ENCODE data around the gene PPP4C. TPM values are rescaled to one million over a fixed set of nuclear protein-coding genes. Genes with fewer than 3 reads are reported as not detected.
"Not testable (repeated sequence)": the region's sequence is repeated elsewhere in the genome, so short reads cannot be mapped to it uniquely, and the experiment has no call there.

Gene PPP4C
- total RNA-seq, 1 experiment from 2014 or later = 165 TPM

- ChIA-PET RAD21 (ENCODE audit: low non-redundant PET in 1 of 2, low total read pairs in 2 of 2, uncharacterized antibody in 2 of 2, unreplicated experiment in 2 of 2) (no interaction called here), POLR2A (interaction anchor here (1.3 kb wide), 1 partner anchor 9 kb away, joined by 3 read pairs; the partner anchor contains the start of gene MAPK3), CTCF (no interaction called here)
- intact Hi-C loops (cut with micrococcal nuclease) = no loop called here
- no peaks in the 10 kb centered on the region for H3K9me3 ChIP-seq (ENCODE audit: control insufficient read depth in 1 of 2, insufficient read depth in 1 of 2, low read depth in 1 of 2, low read length in 2 of 2)
- H3K79me2 ChIP-seq (ENCODE audit: insufficient read depth, low read length) = no peaks in the 10 kb centered on the region
- no peaks in the 10 kb centered on the region for H3K27me3 ChIP-seq (ENCODE audit: insufficient read depth, low read length)
- H3K27ac ChIP-seq (ENCODE audit: low read depth, low read length) = no peak overlapping the region
- H3K9ac ChIP-seq (ENCODE audit: low read length) = no peak overlapping the region
- ATAC-seq (no peak), DNase-seq (ENCODE audit: low read depth, low spot score) (no peak)
- BruUV-seq (replicated peaks) = no TSS peak
- H3K4me2 ChIP-seq (ENCODE audit: low read length) = no peak overlapping the region
- H2AFZ ChIP-seq (ENCODE audit: low read depth, low read length, poor library complexity, severe bottlenecking) = no peak overlapping the region
- no peaks in the 10 kb centered on the region; a peak in 1 of 4 replicates for H3K36me3 ChIP-seq (ENCODE audit: control insufficient read depth in 1 of 2, insufficient read depth in 2 of 2, low read length in 2 of 2)
- peaks cover 15 to 39% of the 10 kb centered on the region in 2 experiments for H3K4me1 ChIP-seq (ENCODE audit: control insufficient read depth in 1 of 2, insufficient read depth in 2 of 2, low read length in 2 of 2)
- H4K20me1 ChIP-seq (ENCODE audit: insufficient read depth) = no peaks in the 10 kb centered on the region
- H3K9me2 ChIP-seq (ENCODE audit: insufficient read depth) = no peaks in the 10 kb centered on the region
- no peak overlapping the region for H3K4me3 ChIP-seq (replicated peaks in 1 of 2; ENCODE audit: low read depth in 1 of 2, low read length in 2 of 2)
- TF ChIP-seq ZNF274 (IDR thresholded peaks at IDR 0.05; ENCODE audit: low read depth, low read length) (no peak), EZH2 (IDR thresholded peaks at IDR 0.05) (no peak), FOSL1 (IDR thresholded peaks at IDR 0.05; ENCODE audit: low read depth) (no peak), TCF7L2 (IDR thresholded peaks at IDR 0.05; ENCODE audit: borderline replicate concordance, extremely low read depth, insufficient read depth, insufficient read length) (no peak), ATF3 (IDR thresholded peaks at IDR 0.05) (no peak), CEBPB (IDR thresholded peaks at IDR 0.05; ENCODE audit: low read depth) (no peak), RAD21 (IDR thresholded peaks at IDR 0.05; ENCODE audit: low read depth) (no peak), CTCF (IDR thresholded peaks at IDR 0.05 in 2 of 3, conservative IDR thresholded peaks at IDR 0.05 in 1 of 3; ENCODE audit: borderline replicate concordance in 1 of 3, insufficient read depth in 1 of 3, low read depth in 2 of 3, low read length in 2 of 3) (no peak), JUND (IDR thresholded peaks at IDR 0.05) (no peak), SP1 (IDR thresholded peaks at IDR 0.05; ENCODE audit: low read depth) (no peak), SIN3A (IDR thresholded peaks at IDR 0.05; ENCODE audit: low read depth) (no peak), MAX (IDR thresholded peaks at IDR 0.05) (no peak), SRF (IDR thresholded peaks at IDR 0.05; ENCODE audit: low read depth) (no peak), EGR1 (IDR thresholded peaks at IDR 0.05; ENCODE audit: low read depth) (no peak), ELF1 (IDR thresholded peaks at IDR 0.05; ENCODE audit: borderline replicate concordance, low read depth) (no peak)
These were observed 38.6 kb downstream of the PPP4C start for GRCh38 chr16:30114411-30114810.

- CTCF ChIA-PET; H3K36me3 ChIP-seq (ENCODE audit: control insufficient read depth in 1 of 2, insufficient read depth in 2 of 2, low read length in 2 of 2); H3K27ac ChIP-seq (ENCODE audit: low read depth, low read length); RAD21 ChIA-PET (ENCODE audit: low non-redundant PET in 1 of 2, low total read pairs in 2 of 2, uncharacterized antibody in 2 of 2, unreplicated experiment in 2 of 2); H2AFZ ChIP-seq (ENCODE audit: low read depth, low read length, poor library complexity, severe bottlenecking); H3K4me2 ChIP-seq (ENCODE audit: low read length); H4K20me1 ChIP-seq (ENCODE audit: insufficient read depth); H3K9ac ChIP-seq (ENCODE audit: low read length); BruUV-seq (replicated peaks); ATAC-seq; intact Hi-C loops (cut with micrococcal nuclease); H3K4me3 ChIP-seq (replicated peaks in 1 of 2; ENCODE audit: low read depth in 1 of 2, low read length in 2 of 2); H3K79me2 ChIP-seq (ENCODE audit: insufficient read depth, low read length); H3K27me3 ChIP-seq (ENCODE audit: insufficient read depth, low read length); DNase-seq (ENCODE audit: low read depth, low spot score); H3K9me2 ChIP-seq (ENCODE audit: insufficient read depth); H3K9me3 ChIP-seq (ENCODE audit: control insufficient read depth in 1 of 2, insufficient read depth in 1 of 2, low read depth in 1 of 2, low read length in 2 of 2): not testable (repeated sequence)
- H3K4me1 ChIP-seq (ENCODE audit: control insufficient read depth in 1 of 2, insufficient read depth in 2 of 2, low read length in 2 of 2) = peaks cover 15 to 39% of the 10 kb centered on the region in 2 experiments
- POLR2A ChIA-PET = interaction anchor here (1.3 kb wide), 1 partner anchor 8 kb away, joined by 3 read pairs; the partner anchor contains the start of gene MAPK3
These were observed 39.0 kb downstream of the PPP4C start for GRCh38 chr16:30114833-30115232.
